HEK293 (cell line): ENCODE measurements around the gene GANAB.
A peak's percentile ranks its signal among the peaks of the same experiment; 100 is the strongest.

Experiments
- GLI4 ChIP-seq: fragments of 450-650 bp; formaldehyde crosslinking; IDR thresholded peaks from 2 replicates; pipeline ENCODE4 v1.5.1; 2016; ENCODE audit warnings: missing biosample characterization, missing genetic modification characterization
- HIC1 ChIP-seq: fragments of 450-650 bp; formaldehyde crosslinking; IDR thresholded peaks from 2 replicates; pipeline ENCODE4 v1.5.1; 2016; ENCODE audit warnings: missing biosample characterization, missing genetic modification characterization
- OSR2 ChIP-seq: fragments of 450-650 bp; formaldehyde crosslinking; IDR thresholded peaks from 2 replicates; pipeline ENCODE4 v1.5.1; 2016; ENCODE audit warnings: missing biosample characterization, missing genetic modification characterization
- PRDM1 ChIP-seq: fragments of 450-650 bp; formaldehyde crosslinking; IDR thresholded peaks from 2 replicates; pipeline ENCODE4; 2016; ENCODE audit warnings: missing biosample characterization, missing genetic modification characterization
- ZBTB21 ChIP-seq: fragments of 450-650 bp; formaldehyde crosslinking; IDR thresholded peaks from 2 replicates; pipeline ENCODE4 v1.5.1; 2017; ENCODE audit warnings: missing biosample characterization, missing genetic modification characterization
- ZBTB26 ChIP-seq: fragments of 450-650 bp; formaldehyde crosslinking; optimal IDR thresholded peaks from 2 replicates; pipeline ENCODE3; 2016; ENCODE audit warnings: missing biosample characterization, mild to moderate bottlenecking, missing genetic modification characterization
- ZBTB7A ChIP-seq: fragments of 450-650 bp; formaldehyde crosslinking; IDR thresholded peaks from 2 replicates; pipeline ENCODE4 v1.5.1; 2016; ENCODE audit warnings: low read depth, missing biosample characterization, missing genetic modification characterization
- ZEB2 ChIP-seq: fragments of 450-650 bp; formaldehyde crosslinking; IDR thresholded peaks from 2 replicates; pipeline ENCODE4 v1.5.1; 2016; ENCODE audit warnings: missing biosample characterization, missing genetic modification characterization
- ZNF132 ChIP-seq: fragments of 450-650 bp; formaldehyde crosslinking; IDR thresholded peaks from 2 replicates; pipeline ENCODE4 v1.5.1; 2017; ENCODE audit warnings: missing biosample characterization, missing genetic modification characterization, borderline replicate concordance
- ZNF16 ChIP-seq: fragments of 450-650 bp; formaldehyde crosslinking; IDR thresholded peaks from 2 replicates; pipeline ENCODE4 v1.5.1; 2016; ENCODE audit warnings: low read depth, missing biosample characterization, missing genetic modification characterization
- ZNF214 ChIP-seq: fragments of 450-650 bp; formaldehyde crosslinking; IDR thresholded peaks from 2 replicates; pipeline ENCODE4 v1.5.1; 2017; ENCODE audit warnings: missing biosample characterization, mild to moderate bottlenecking, missing genetic modification characterization, borderline replicate concordance
- ZNF341 ChIP-seq: fragments of 450-650 bp; formaldehyde crosslinking; IDR thresholded peaks from 2 replicates; pipeline ENCODE4; 2016; ENCODE audit warnings: low read depth, missing biosample characterization, missing genetic modification characterization
- ZNF354C ChIP-seq: fragments of 450-650 bp; formaldehyde crosslinking; IDR thresholded peaks from 2 replicates; pipeline ENCODE4 v1.5.1; 2016; ENCODE audit warnings: missing biosample characterization, missing genetic modification characterization, low read depth, borderline replicate concordance
- ZNF423 ChIP-seq: fragments of 450-650 bp; formaldehyde crosslinking; IDR thresholded peaks from 2 replicates; pipeline ENCODE4 v1.5.1; 2016; ENCODE audit warnings: missing biosample characterization, missing genetic modification characterization
- ZNF600 ChIP-seq: fragments of 450-650 bp; formaldehyde crosslinking; IDR thresholded peaks from 2 replicates; pipeline ENCODE4 v1.5.1; 2016; ENCODE audit warnings: missing biosample characterization, missing genetic modification characterization
- ZNF670 ChIP-seq: fragments of 450-650 bp; formaldehyde crosslinking; IDR thresholded peaks from 2 replicates; pipeline ENCODE4 v1.5.1; 2016; ENCODE audit warnings: missing biosample characterization, missing genetic modification characterization, low read depth
- ZNF701 ChIP-seq: fragments of 450-650 bp; formaldehyde crosslinking; IDR thresholded peaks from 2 replicates; pipeline ENCODE4 v1.5.1; 2016; ENCODE audit warnings: missing biosample characterization, missing genetic modification characterization
- ZNF777 ChIP-seq: fragments of 450-650 bp; formaldehyde crosslinking; IDR thresholded peaks from 2 replicates; pipeline ENCODE4 v1.5.1; 2017; ENCODE audit warnings: missing biosample characterization, missing genetic modification characterization, borderline replicate concordance
- ZNF791 ChIP-seq: fragments of 450-650 bp; formaldehyde crosslinking; IDR thresholded peaks from 2 replicates; pipeline ENCODE4 v1.5.1; 2016; ENCODE audit warnings: missing biosample characterization, missing genetic modification characterization
- TF ChIP-seq, protein P1 (sequence below): fragments of 450-650 bp; formaldehyde crosslinking; IDR thresholded peaks from 2 replicates; pipeline ENCODE4 v1.5.1; 2016; ENCODE audit warnings: missing biosample characterization, missing genetic modification characterization
- TF ChIP-seq, protein P2 (sequence below): fragments of 450-650 bp; formaldehyde crosslinking; IDR thresholded peaks from 2 replicates; pipeline ENCODE4 v1.5.1; 2016; ENCODE audit warnings: missing biosample characterization, missing genetic modification characterization
- TF ChIP-seq, protein P3 (sequence below): fragments of 450-650 bp; formaldehyde crosslinking; IDR thresholded peaks from 2 replicates; pipeline ENCODE4 v1.5.1; 2016; ENCODE audit warnings: missing biosample characterization, missing genetic modification characterization, low read depth
- TF ChIP-seq, protein P4 (sequence below): fragments of 450-650 bp; formaldehyde crosslinking; IDR thresholded peaks from 2 replicates; pipeline ENCODE4 v1.5.1; 2016; ENCODE audit warnings: missing biosample characterization, missing genetic modification characterization, borderline replicate concordance

GANAB gene

GRCh38 chr11:62591448-62592145 is 54.8 kb downstream of the GANAB start, which contains the start of gene TUT1 (continued):
- TF ChIP-seq, protein P1, sequence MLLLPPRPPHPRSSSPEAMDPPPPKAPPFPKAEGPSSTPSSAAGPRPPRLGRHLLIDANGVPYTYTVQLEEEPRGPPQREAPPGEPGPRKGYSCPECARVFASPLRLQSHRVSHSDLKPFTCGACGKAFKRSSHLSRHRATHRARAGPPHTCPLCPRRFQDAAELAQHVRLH (tag by site-specific recombination): peak; percentile 90
- peak; percentile 91 for TF ChIP-seq ZNF341 (tag by site-specific recombination)
- no peak for TF ChIP-seq ZNF354C
- TF ChIP-seq OSR2 (tag by site-specific recombination): 0 out of 2 replicates have a peak, but pooled peaks have one; percentile 27
- TF ChIP-seq ZNF600 (tag by site-specific recombination): peak; percentile 97
- no peak for TF ChIP-seq ZNF701 (tag by site-specific recombination)
- TF ChIP-seq ZBTB26 (tag by site-specific recombination): peak; percentile 49
- TF ChIP-seq ZBTB7A (tag by site-specific recombination): peak; percentile 44; the same call in 1 of the 2 replicates
- TF ChIP-seq PRDM1 (tag by site-specific recombination): no peak
- TF ChIP-seq, protein P2, sequence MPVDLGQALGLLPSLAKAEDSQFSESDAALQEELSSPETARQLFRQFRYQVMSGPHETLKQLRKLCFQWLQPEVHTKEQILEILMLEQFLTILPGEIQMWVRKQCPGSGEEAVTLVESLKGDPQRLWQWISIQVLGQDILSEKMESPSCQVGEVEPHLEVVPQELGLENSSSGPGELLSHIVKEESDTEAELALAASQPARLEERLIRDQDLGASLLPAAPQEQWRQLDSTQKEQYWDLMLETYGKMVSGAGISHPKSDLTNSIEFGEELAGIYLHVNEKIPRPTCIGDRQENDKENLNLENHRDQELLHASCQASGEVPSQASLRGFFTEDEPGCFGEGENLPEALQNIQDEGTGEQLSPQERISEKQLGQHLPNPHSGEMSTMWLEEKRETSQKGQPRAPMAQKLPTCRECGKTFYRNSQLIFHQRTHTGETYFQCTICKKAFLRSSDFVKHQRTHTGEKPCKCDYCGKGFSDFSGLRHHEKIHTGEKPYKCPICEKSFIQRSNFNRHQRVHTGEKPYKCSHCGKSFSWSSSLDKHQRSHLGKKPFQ (tag by site-specific recombination): no peak
- no peak for TF ChIP-seq ZNF423
- TF ChIP-seq ZBTB21 (tag by site-specific recombination): peak; percentile 91
- peak; percentile 91 for TF ChIP-seq ZEB2 (tag by site-specific recombination)
- no peak for TF ChIP-seq ZNF670
- no peak for TF ChIP-seq ZNF16
- TF ChIP-seq ZNF132 (tag by site-specific recombination): no peak
- no peak for TF ChIP-seq ZNF791
- TF ChIP-seq, protein P3, sequence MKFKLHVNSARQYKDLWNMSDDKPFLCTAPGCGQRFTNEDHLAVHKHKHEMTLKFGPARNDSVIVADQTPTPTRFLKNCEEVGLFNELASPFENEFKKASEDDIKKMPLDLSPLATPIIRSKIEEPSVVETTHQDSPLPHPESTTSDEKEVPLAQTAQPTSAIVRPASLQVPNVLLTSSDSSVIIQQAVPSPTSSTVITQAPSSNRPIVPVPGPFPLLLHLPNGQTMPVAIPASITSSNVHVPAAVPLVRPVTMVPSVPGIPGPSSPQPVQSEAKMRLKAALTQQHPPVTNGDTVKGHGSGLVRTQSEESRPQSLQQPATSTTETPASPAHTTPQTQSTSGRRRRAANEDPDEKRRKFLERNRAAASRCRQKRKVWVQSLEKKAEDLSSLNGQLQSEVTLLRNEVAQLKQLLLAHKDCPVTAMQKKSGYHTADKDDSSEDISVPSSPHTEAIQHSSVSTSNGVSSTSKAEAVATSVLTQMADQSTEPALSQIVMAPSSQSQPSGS (tag by site-specific recombination): peak; percentile 76
- 0 out of 2 replicates have a peak, but pooled peaks have one; percentile 23 for TF ChIP-seq ZNF777 (tag by site-specific recombination)
- peak; percentile 92; the same call in 1 of the 2 replicates for TF ChIP-seq HIC1 (tag by site-specific recombination)
- TF ChIP-seq ZNF214 (tag by site-specific recombination): no peak
- TF ChIP-seq GLI4: peak; percentile 71; the same call in 1 of the 2 replicates
- TF ChIP-seq, protein P4, sequence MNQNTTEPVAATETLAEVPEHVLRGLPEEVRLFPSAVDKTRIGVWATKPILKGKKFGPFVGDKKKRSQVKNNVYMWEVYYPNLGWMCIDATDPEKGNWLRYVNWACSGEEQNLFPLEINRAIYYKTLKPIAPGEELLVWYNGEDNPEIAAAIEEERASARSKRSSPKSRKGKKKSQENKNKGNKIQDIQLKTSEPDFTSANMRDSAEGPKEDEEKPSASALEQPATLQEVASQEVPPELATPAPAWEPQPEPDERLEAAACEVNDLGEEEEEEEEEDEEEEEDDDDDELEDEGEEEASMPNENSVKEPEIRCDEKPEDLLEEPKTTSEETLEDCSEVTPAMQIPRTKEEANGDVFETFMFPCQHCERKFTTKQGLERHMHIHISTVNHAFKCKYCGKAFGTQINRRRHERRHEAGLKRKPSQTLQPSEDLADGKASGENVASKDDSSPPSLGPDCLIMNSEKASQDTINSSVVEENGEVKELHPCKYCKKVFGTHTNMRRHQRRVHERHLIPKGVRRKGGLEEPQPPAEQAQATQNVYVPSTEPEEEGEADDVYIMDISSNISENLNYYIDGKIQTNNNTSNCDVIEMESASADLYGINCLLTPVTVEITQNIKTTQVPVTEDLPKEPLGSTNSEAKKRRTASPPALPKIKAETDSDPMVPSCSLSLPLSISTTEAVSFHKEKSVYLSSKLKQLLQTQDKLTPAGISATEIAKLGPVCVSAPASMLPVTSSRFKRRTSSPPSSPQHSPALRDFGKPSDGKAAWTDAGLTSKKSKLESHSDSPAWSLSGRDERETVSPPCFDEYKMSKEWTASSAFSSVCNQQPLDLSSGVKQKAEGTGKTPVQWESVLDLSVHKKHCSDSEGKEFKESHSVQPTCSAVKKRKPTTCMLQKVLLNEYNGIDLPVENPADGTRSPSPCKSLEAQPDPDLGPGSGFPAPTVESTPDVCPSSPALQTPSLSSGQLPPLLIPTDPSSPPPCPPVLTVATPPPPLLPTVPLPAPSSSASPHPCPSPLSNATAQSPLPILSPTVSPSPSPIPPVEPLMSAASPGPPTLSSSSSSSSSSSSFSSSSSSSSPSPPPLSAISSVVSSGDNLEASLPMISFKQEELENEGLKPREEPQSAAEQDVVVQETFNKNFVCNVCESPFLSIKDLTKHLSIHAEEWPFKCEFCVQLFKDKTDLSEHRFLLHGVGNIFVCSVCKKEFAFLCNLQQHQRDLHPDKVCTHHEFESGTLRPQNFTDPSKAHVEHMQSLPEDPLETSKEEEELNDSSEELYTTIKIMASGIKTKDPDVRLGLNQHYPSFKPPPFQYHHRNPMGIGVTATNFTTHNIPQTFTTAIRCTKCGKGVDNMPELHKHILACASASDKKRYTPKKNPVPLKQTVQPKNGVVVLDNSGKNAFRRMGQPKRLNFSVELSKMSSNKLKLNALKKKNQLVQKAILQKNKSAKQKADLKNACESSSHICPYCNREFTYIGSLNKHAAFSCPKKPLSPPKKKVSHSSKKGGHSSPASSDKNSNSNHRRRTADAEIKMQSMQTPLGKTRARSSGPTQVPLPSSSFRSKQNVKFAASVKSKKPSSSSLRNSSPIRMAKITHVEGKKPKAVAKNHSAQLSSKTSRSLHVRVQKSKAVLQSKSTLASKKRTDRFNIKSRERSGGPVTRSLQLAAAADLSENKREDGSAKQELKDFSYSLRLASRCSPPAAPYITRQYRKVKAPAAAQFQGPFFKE: no peak
